Measurements from ENCODE around the gene DOHH. TPM values are rescaled to one million over a fixed set of nuclear protein-coding genes. Genes with fewer than 3 reads are reported as not detected.

The DOHH gene
- total and polyA plus RNA-seq, 2 donors (not counting 3 experiments of a cell fraction or from before 2014, with no cell fraction given), result 8.7 to 15.2 TPM

- no peaks in the 10 kb centered on the region for H3K9me1 ChIP-seq (replicated peaks; ENCODE audit: control insufficient read depth, extremely low read depth, insufficient read depth, low read length)
These were observed 23.0 kb upstream of the DOHH start for GRCh38 chr19:3523361-3524077.

More at GRCh38 chr19:3523361-3524077, 23.0 kb upstream of the DOHH start:
- peaks cover 34% of the 10 kb centered on the region for H3K79me2 ChIP-seq (ENCODE audit: control insufficient read depth, insufficient read depth, low read length)
- H3K27ac ChIP-seq (ENCODE audit: insufficient read depth, low read depth, low read length), result no peak overlapping the region
- no peaks in the 10 kb centered on the region for H3K27me3 ChIP-seq (ENCODE audit: control insufficient read depth in 2 of 2, insufficient read depth in 2 of 2, low read length in 2 of 2)
- H3K4me1 ChIP-seq (ENCODE audit: control insufficient read depth, extremely low read depth, insufficient read depth, low read length), result no peaks in the 10 kb centered on the region
- dilution Hi-C loops (cut with MboI; ENCODE audit: extremely low pct_ligation_motif_present, low sequenced_read_pairs), result no loop called here
- H3K9me3 ChIP-seq (replicated peaks; ENCODE audit: control insufficient read depth, insufficient read depth, low read length), result no peaks in the 10 kb centered on the region
- intact Hi-C loops (cut with micrococcal nuclease), result no loop called here
- CTCF ChIA-PET, result no interaction called here
- no peak overlapping the region for H3K9ac ChIP-seq (replicated peaks; ENCODE audit: extremely low read depth, insufficient read depth, low read length)
- no peak overlapping the region for H3K4me3 ChIP-seq (replicated peaks in 1 of 3; ENCODE audit: insufficient read depth in 1 of 3, low read depth in 1 of 3, low read length in 3 of 3)
- H3K4me2 ChIP-seq (ENCODE audit: insufficient read depth, low read length), result no peak overlapping the region
- BruUV-seq (replicated peaks), result no TSS peak
- H3K36me3 ChIP-seq (ENCODE audit: control insufficient read depth in 2 of 2, extremely low read depth in 1 of 2, insufficient read depth in 2 of 2, low read length in 2 of 2), result peaks cover 0 to 51% of the 10 kb centered on the region in 2 experiments
- DNase-seq (ENCODE audit: low read depth, low spot score) (no peak), FAIRE-seq (no peak)
- H4K20me1 ChIP-seq (replicated peaks; ENCODE audit: control insufficient read depth, extremely low read depth, insufficient read depth, low read length), result no peaks in the 10 kb centered on the region
- POLR2A ChIA-PET, result no interaction called here
- TF ChIP-seq MYC (IDR thresholded peaks at IDR 0.05; ENCODE audit: low read depth, low read length) (no peak), MAX (IDR thresholded peaks at IDR 0.05; ENCODE audit: insufficient read depth, insufficient read length) (no peak), CTCF (IDR thresholded peaks at IDR 0.05; ENCODE audit: extremely low read depth in 1 of 2, insufficient read depth in 1 of 2, low read depth in 1 of 2, low read length in 2 of 2) (no peak)
- H2AFZ ChIP-seq (ENCODE audit: low read depth, low read length), result no peak overlapping the region

Data from endothelial cell of umbilical vein (primary cell).